Suprapubic skin (tissue), 4 donors: ENCODE data around the gene ZNF207. TPM values are rescaled to one million over a fixed set of nuclear protein-coding genes. Genes with fewer than 3 reads are reported as not detected.

Experiments used
- DNase-seq, 2 donors: peaks; one replicate each; pipeline ENCODE4 v3.0.0-alpha.2; 2019; ENCODE audit warnings: low spot score in 2 of 2
- H3K27ac ChIP-seq: fragments of 200-600 bp; sonication (generic); one replicate; pipeline ENCODE4 v1.5.1; 2019
- H3K27me3 ChIP-seq: fragments of 200-600 bp; sonication (generic); one replicate; pipeline ENCODE4 v1.5.1; 2019
- H3K36me3 ChIP-seq: fragments of 200-600 bp; sonication (generic); one replicate; pipeline ENCODE4 v1.5.1; 2019
- H3K4me1 ChIP-seq: fragments of 200-600 bp; sonication (generic); one replicate; pipeline ENCODE4 v1.5.1; 2019
- H3K4me3 ChIP-seq: fragments of 200-600 bp; sonication (generic); one replicate; pipeline ENCODE4 v1.5.1; 2019; ENCODE audit warnings: mild to moderate bottlenecking
- H3K9me3 ChIP-seq: fragments of 200-600 bp; sonication (generic); one replicate; pipeline ENCODE4 v1.5.1; 2019
- EP300 ChIP-seq: sonication (generic); formaldehyde crosslinking; IDR thresholded peaks from one replicate; pipeline ENCODE4 v1.6.1; 2017; ENCODE audit warnings: antibody characterized with exemption
- POLR2A ChIP-seq, 2 donors: fragments of 450-650 bp; IDR thresholded peaks; one replicate each; pipeline ENCODE4 v1.6.1; 2017; ENCODE audit warnings: antibody characterized with exemption in 2 of 2, mild to moderate bottlenecking in 2 of 2, moderate library complexity in 2 of 2
- POLR2AphosphoS5 ChIP-seq, 3 donors: sonication (generic); formaldehyde crosslinking; IDR thresholded peaks; one replicate each; pipeline ENCODE4 v1.6.1; 2017; ENCODE audit warnings: antibody characterized with exemption in 3 of 3
- WGBS: methylation state at CpG from one replicate; pipeline ENCODE4 v1.1.5; 2018; 5-methylcytosine and 5-hydroxymethylcytosine counted together
- total RNA-seq, 4 donors: library from RNA; depleted of rRNA; stranded (reverse); fragments of >200 nt; gene quantifications; one replicate each; pipeline ENCODE4 v1.1.0, GENCODE V29; 2016
- TF ChIP-seq, protein P1 (sequence below), 2 donors: fragments of 200-600 bp in 1 of 2; fragments of 450-650 bp in 1 of 2; sonication (generic) in 1 of 2; IDR thresholded peaks; one replicate each; pipeline ENCODE4 v1.5.1; 2016 to 2019; ENCODE audit warnings: antibody characterized with exemption in 2 of 2, mild to moderate bottlenecking in 1 of 2, moderate library complexity in 1 of 2

ZNF207 gene
- total RNA-seq, 4 donors from 2014 or later = 124 to 316 (median 141) TPM

DNA sequence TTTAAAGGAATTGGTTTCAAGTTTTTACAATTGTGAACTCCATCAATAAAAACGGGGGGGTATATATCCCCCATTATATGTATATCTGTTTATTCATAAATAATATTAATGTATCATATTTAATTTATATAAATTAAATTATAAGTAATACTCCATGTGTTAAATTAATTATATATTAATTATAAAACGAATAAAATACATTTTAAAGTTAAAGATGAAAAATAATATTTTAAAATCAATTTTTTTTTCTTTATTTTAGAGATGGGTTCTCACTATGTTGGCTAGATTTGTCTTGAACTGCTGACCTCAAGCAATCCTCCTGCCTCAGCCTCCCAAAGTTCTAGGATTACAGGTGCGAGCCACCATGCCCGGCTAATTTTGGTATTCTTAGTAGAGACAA, 76.9 kb downstream of the ZNF207 start:
- WGBS = 81% methylated on average over 4 of the region's 4 CpGs
- TF ChIP-seq POLR2AphosphoS5 (IDR thresholded peaks at IDR 0.05) = no peak
- TF ChIP-seq EP300 = no peak
- no peak for TF ChIP-seq POLR2A (IDR thresholded peaks at IDR 0.05)
- TF ChIP-seq, protein P1, sequence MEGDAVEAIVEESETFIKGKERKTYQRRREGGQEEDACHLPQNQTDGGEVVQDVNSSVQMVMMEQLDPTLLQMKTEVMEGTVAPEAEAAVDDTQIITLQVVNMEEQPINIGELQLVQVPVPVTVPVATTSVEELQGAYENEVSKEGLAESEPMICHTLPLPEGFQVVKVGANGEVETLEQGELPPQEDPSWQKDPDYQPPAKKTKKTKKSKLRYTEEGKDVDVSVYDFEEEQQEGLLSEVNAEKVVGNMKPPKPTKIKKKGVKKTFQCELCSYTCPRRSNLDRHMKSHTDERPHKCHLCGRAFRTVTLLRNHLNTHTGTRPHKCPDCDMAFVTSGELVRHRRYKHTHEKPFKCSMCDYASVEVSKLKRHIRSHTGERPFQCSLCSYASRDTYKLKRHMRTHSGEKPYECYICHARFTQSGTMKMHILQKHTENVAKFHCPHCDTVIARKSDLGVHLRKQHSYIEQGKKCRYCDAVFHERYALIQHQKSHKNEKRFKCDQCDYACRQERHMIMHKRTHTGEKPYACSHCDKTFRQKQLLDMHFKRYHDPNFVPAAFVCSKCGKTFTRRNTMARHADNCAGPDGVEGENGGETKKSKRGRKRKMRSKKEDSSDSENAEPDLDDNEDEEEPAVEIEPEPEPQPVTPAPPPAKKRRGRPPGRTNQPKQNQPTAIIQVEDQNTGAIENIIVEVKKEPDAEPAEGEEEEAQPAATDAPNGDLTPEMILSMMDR (IDR thresholded peaks at IDR 0.05) = no peak
- H3K4me3 ChIP-seq = no peak overlapping the region
- H3K36me3 ChIP-seq = peaks cover 11% of the 10 kb centered on the region
- no peaks in the 10 kb centered on the region for H3K27me3 ChIP-seq
- H3K9me3 ChIP-seq = no peaks in the 10 kb centered on the region
- no peaks in the 10 kb centered on the region for H3K4me1 ChIP-seq
- DNase-seq = no peak
- no peak overlapping the region for H3K27ac ChIP-seq

DNA sequence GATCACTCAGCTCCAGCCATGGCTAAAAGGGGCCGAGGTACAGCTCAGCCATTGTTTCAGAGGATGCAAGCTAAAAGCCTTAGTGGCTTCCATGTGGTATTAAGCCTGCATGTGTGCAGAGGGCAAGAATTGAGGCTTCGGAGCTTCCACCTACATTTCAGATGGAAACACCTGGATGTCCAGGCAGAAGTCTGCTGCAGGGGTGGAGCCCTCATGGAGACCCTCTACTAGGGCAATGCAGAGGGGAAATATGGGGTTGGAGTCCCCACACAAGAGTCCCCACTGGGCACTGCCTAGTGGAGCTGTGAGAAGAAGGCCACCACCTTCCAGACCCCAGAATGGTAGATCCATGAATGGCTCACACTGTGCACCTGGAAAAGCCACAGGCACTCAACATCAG, 79.6 kb downstream of the ZNF207 start:
- TF ChIP-seq, protein P1 (IDR thresholded peaks at IDR 0.05) = no peak
- TF ChIP-seq EP300 (no peak), POLR2A (IDR thresholded peaks at IDR 0.05) (no peak), POLR2AphosphoS5 (IDR thresholded peaks at IDR 0.05) (no peak)
- DNase-seq = no peak
- Histone ChIP-seq H3K4me3 (no peak overlapping the region), H3K4me1 (no peaks in the 10 kb centered on the region), H3K9me3 (no peaks in the 10 kb centered on the region), H3K36me3 (peaks cover 11% of the 10 kb centered on the region), H3K27me3 (no peaks in the 10 kb centered on the region), H3K27ac (no peak overlapping the region)
- WGBS = 91% methylated on average over 2 of the region's 2 CpGs

Other genes starting within 250 kb of the ZNF207 start
- 100 to 1,000 TPM in 1 of 4 donors, 10 to 100 TPM in 3; 50.0 to 102 (median 61.4) TPM for gene RHOT1, start 207.7 kb upstream of the ZNF207 start, total RNA-seq
- gene RHBDL3, start 84.3 kb upstream of the ZNF207 start, total RNA-seq = 1 to 10 TPM in 1 of 4 donors, under 1 TPM in 2, not detected in 1; 0.31 to 1.7 (median 0.34) TPM
- 10 to 100 TPM in 1 of 4 donors, 1 to 10 TPM in 3; 4.1 to 12.4 (median 8.3) TPM for gene C17orf75, start 8.0 kb upstream of the ZNF207 start, total RNA-seq
- 10 to 100 TPM; 52.3 to 59.9 (median 57.7) TPM for gene PSMD11, start 94.4 kb downstream of the ZNF207 start, total RNA-seq
- 1 to 10 TPM; 3.5 to 6.9 (median 5.5) TPM for gene CDK5R1, start 136.8 kb downstream of the ZNF207 start, total RNA-seq